Activated B cell treated with CpG ODN at 0.5 μM for 24 hours (primary cell): ENCODE results near the gene C11orf65. TPM values are rescaled to one million over a fixed set of nuclear protein-coding genes. Genes with fewer than 3 reads are reported as not detected.

Experiments used
- ATAC-seq: fragments of 200-7000 bp; cut with Tn5 transposase; one replicate; pipeline ENCODE4 v1.10.0; 2021; ENCODE audit warnings: low read depth, mild to moderate bottlenecking, moderate library complexity
- CTCF ChIA-PET: fragments of 350-600 bp; sonication (Branson Sonifier 250); formaldehyde crosslinking; loops from one replicate; lab custom pipeline; 2021; ENCODE audit warnings: antibody characterized with exemption; lab: Charles Lee
- POLR2A ChIA-PET: fragments of 350-600 bp; sonication (Branson Sonifier 250); formaldehyde crosslinking; loops from one replicate; lab custom pipeline; 2021; ENCODE audit warnings: antibody characterized with exemption; lab: Charles Lee
- DNase-seq: peaks from one replicate; pipeline ENCODE4 v3.0.0; 2022
- H3K27ac Mint-ChIP-seq: one replicate; pipeline ENCODE4 v1.8.0; 2020; ENCODE audit warnings: mixed read lengths
- H3K27me3 Mint-ChIP-seq: one replicate; pipeline ENCODE4 v1.8.0; 2021; ENCODE audit warnings: mixed read lengths
- H3K36me3 Mint-ChIP-seq: one replicate; pipeline ENCODE4 v1.8.0; 2021; ENCODE audit warnings: low read depth, mixed read lengths
- H3K4me1 Mint-ChIP-seq: one replicate; pipeline ENCODE4 v1.8.0; 2021; ENCODE audit warnings: mixed read lengths
- H3K4me3 Mint-ChIP-seq: one replicate; pipeline ENCODE4 v1.8.0; 2020; ENCODE audit warnings: mild to moderate bottlenecking, mixed read lengths
- H3K9me3 Mint-ChIP-seq: one replicate; pipeline ENCODE4 v1.8.0; 2020; ENCODE audit warnings: mixed read lengths
- CTCF ChIP-seq: fragments of 200-600 bp; IDR thresholded peaks from one replicate; pipeline ENCODE4 v1.8.0; 2022; ENCODE audit warnings: antibody characterized with exemption, mild to moderate bottlenecking
- intact Hi-C: fragments of 100-400 bp; cut with micrococcal nuclease; formaldehyde crosslinking; loops from one replicate; pipeline ENCODE4 v1.15.1; 2024
- total RNA-seq: library from RNA; stranded (reverse); gene quantifications from 2 replicates; pipeline ENCODE4 v1.2.3, GENCODE V29; 2022

C11orf65 gene
- 0.69 and 1.7 TPM in 2 replicates for total RNA-seq

- intact Hi-C loops, result loop anchor here (1.0 to 5.0 kb wide), 11 partner anchors 30 to 1010 kb away; partner anchors contain the start of genes ACAT1, ALKBH8, CUL5 and CWF19L2
- ChIA-PET CTCF (no interaction called here), POLR2A (interaction anchor here (1.3 to 1.8 kb wide), 3 partner anchors 31 to 245 kb away, joined by 3 to 8 read pairs (median 6); partner anchors contain the start of genes DDX10 and POGLUT3)
- ATAC-seq (peak; percentile 97), DNase-seq (peak; percentile 90)
- peak within 1 kb of the TSS; percentile 99 for H3K27ac Mint-ChIP-seq
- peaks cover 18% of the 10 kb centered on the region for H3K4me1 Mint-ChIP-seq
- no peaks in the 10 kb centered on the region for H3K27me3 Mint-ChIP-seq
- no peak for TF ChIP-seq CTCF
- peak within 1 kb of the TSS; percentile 98 for H3K4me3 Mint-ChIP-seq
- peaks cover 7% of the 10 kb centered on the region for H3K36me3 Mint-ChIP-seq
- no peaks in the 10 kb centered on the region for H3K9me3 Mint-ChIP-seq
These were observed at the start of gene C11orf65 for GRCh38 chr11:108467091-108467823. Gene C11orf65 (minus strand): TSS chr11:108467529. CDS start chr11:108461559, 5,970 bp downstream.

GRCh38 chr11:108516125-108516524 lies 48.8 kb upstream of the C11orf65 start:
- Mint-ChIP-seq H3K4me3 (no peak overlapping the region), H3K9me3 (no peaks in the 10 kb centered on the region), H3K4me1 (no peaks in the 10 kb centered on the region), H3K36me3 (no peaks in the 10 kb centered on the region), H3K27ac (no peak overlapping the region), H3K27me3 (peaks cover 14% of the 10 kb centered on the region)
- no peak for TF ChIP-seq CTCF
- ATAC-seq, result no peak
- ChIA-PET POLR2A (no interaction called here), CTCF (no interaction called here)
- DNase-seq, result no peak
- intact Hi-C loops, result no loop called here

GRCh38 chr11:108512708-108513107 lies 45.4 kb upstream of the C11orf65 start:
- CTCF ChIA-PET, result no interaction called here
- Mint-ChIP-seq H3K36me3 (no peaks in the 10 kb centered on the region), H3K27ac (no peak overlapping the region), H3K27me3 (peaks cover 14% of the 10 kb centered on the region), H3K4me1 (no peaks in the 10 kb centered on the region), H3K9me3 (no peaks in the 10 kb centered on the region), H3K4me3 (no peak overlapping the region)
- ATAC-seq, result no peak
- intact Hi-C loops, result loop anchor here (5.0 kb wide), 1 partner anchor 125 kb away; no protein-coding TSS in a partner anchor
- TF ChIP-seq CTCF, result no peak
- POLR2A ChIA-PET, result no interaction called here
- no peak for DNase-seq

GRCh38 chr11:108511851-108512474 lies 44.6 kb upstream of the C11orf65 start:
- ATAC-seq (no peak), DNase-seq (no peak)
- Mint-ChIP-seq H3K4me1 (no peaks in the 10 kb centered on the region), H3K27ac (no peak overlapping the region), H3K36me3 (no peaks in the 10 kb centered on the region), H3K27me3 (peaks cover 14% of the 10 kb centered on the region), H3K4me3 (no peak overlapping the region), H3K9me3 (no peaks in the 10 kb centered on the region)
- intact Hi-C loops, result loop anchor here (5.0 kb wide), 1 partner anchor 125 kb away; no protein-coding TSS in a partner anchor
- no peak for TF ChIP-seq CTCF
- ChIA-PET POLR2A (no interaction called here), CTCF (no interaction called here)
